ENCODE measurements around the gene LSMEM2.

LSMEM2 gene

GRCh38 chr3:50286322-50287227 is 7.7 kb downstream of the LSMEM2 start:
- FAIRE-seq: no peak
- no peak for DNase-seq (ENCODE audit: insufficient read length, low spot score)
- TF ChIP-seq, protein P1, sequence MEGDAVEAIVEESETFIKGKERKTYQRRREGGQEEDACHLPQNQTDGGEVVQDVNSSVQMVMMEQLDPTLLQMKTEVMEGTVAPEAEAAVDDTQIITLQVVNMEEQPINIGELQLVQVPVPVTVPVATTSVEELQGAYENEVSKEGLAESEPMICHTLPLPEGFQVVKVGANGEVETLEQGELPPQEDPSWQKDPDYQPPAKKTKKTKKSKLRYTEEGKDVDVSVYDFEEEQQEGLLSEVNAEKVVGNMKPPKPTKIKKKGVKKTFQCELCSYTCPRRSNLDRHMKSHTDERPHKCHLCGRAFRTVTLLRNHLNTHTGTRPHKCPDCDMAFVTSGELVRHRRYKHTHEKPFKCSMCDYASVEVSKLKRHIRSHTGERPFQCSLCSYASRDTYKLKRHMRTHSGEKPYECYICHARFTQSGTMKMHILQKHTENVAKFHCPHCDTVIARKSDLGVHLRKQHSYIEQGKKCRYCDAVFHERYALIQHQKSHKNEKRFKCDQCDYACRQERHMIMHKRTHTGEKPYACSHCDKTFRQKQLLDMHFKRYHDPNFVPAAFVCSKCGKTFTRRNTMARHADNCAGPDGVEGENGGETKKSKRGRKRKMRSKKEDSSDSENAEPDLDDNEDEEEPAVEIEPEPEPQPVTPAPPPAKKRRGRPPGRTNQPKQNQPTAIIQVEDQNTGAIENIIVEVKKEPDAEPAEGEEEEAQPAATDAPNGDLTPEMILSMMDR (IDR thresholded peaks at IDR 0.05; ENCODE audit: insufficient read depth, missing control alignments): no peak

DNA sequence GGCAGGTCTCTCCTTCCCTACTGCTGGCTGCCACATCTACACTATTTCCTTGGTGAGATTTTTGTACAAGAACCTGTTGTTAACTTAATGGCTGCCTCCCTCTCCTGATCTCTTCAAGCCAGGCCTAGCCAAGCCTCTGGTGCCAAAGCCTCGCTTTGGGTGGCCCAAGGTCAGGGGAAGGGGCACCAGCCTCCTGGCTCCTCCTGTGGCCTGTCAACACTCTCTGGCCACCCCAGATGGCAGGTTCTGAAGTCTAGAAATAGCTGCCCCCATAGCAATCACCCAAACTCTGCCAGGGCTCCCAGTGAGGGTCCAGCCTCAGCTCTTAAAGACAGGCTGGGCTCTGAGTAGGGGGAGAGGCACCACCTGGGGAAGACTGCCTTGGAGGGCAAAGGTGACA is 8.4 kb downstream of the LSMEM2 start:
- FAIRE-seq (no peak), DNase-seq (ENCODE audit: insufficient read length, low spot score) (no peak)
- TF ChIP-seq, protein P1 (IDR thresholded peaks at IDR 0.05; ENCODE audit: insufficient read depth, missing control alignments): no peak

- no peak for DNase-seq (ENCODE audit: insufficient read length, low spot score)
- FAIRE-seq: no peak
- TF ChIP-seq, protein P1 (IDR thresholded peaks at IDR 0.05; ENCODE audit: insufficient read depth, missing control alignments): no peak
These were observed 9.6 kb downstream of the LSMEM2 start for GRCh38 chr3:50288387-50289007.

- TF ChIP-seq, protein P1 (IDR thresholded peaks at IDR 0.05; ENCODE audit: insufficient read depth, missing control alignments): no peak
- DNase-seq (ENCODE audit: insufficient read length, low spot score) (no peak), FAIRE-seq (no peak)
These were observed 10.2 kb downstream of the LSMEM2 start for GRCh38 chr3:50289130-50289529.

DNA sequence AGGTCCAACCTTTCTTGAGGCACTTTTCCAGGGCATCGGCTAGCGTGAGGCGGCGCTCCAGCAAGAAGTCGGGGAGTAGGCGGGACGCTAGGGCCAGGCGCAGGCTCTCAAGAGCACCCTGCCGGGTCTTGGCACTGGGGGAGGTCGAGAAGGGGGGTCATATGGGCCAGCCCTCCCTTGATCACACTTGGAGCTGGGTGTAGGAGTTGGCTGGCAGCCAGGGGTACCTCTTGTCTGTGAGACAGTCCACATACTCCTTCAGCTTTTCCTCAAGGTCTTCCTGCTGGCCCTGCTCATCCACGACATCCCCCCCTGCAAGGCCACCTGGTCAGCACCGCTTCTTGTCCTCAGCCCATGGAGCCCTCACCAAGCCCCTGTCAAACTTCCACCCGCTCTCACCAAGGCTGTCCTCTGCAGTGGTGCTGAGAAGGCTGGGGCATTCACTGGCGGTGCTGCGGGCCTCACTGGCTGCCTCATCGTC is 11.3 kb downstream of the LSMEM2 start:
- FAIRE-seq (no peak), DNase-seq (ENCODE audit: insufficient read length, low spot score) (no peak)
- TF ChIP-seq, protein P1 (IDR thresholded peaks at IDR 0.05; ENCODE audit: insufficient read depth, missing control alignments): no peak

- DNase-seq (ENCODE audit: insufficient read length, low spot score) (peak; percentile 97), FAIRE-seq (no peak)
- TF ChIP-seq, protein P1 (IDR thresholded peaks at IDR 0.05; ENCODE audit: insufficient read depth, missing control alignments): no peak
These were observed 13.5 kb downstream of the LSMEM2 start, which contains the start of gene IFRD2 for GRCh38 chr3:50292159-50293078. Gene IFRD2, minus strand, starts transcription at chr3:50292429. Its CDS starts 155 bp downstream, at chr3:50292274.

Data from D721Med (cell line).